Glomerular visceral epithelial cell (primary cell): ENCODE data around the gene HEATR9.

ENCODE experiments used
- DNase-seq: peaks from one replicate; pipeline ENCODE4 v3.0.0-alpha.2; 2016; ENCODE audit errors: extremely low spot score

The HEATR9 gene

DNA sequence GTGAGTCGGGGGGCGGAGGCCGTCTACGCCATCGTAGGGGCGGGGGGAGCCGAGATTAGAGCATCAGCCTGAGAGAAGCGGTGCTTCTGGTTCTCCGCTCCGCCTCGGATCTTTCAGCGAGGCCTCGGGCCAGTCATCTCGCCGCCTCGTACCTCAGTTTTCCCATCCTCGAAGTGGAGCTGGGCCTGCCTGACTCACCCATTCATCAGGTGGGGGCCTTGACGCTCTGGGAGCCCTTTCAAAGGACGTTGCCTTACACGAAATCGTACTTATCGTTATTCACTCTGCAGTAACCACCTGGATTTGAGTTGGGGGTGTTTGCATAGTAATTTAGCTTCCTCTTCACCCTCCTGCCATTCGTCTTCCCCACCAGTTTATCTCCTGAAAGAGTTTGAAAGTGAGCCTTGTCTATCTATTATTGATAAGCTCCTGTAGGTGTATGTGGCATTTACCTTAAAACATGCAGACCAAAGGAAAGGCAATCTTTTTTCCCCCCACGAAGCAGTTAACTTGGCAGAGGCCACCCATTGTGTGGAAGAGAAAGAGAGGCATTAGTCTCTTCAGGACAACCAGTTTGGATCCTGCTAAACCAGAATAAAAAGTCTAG, 58.7 kb downstream of the HEATR9 start:
- DNase-seq = no peak

GRCh38 chr17:35808962-35809854, 59.5 kb downstream of the HEATR9 start, which contains the start of gene TAF15:
TSS of gene TAF15 (plus strand) at chr17:35809484. CDS start at chr17:35809570, 86 bp downstream.
- peak; percentile 99 for DNase-seq

DNA sequence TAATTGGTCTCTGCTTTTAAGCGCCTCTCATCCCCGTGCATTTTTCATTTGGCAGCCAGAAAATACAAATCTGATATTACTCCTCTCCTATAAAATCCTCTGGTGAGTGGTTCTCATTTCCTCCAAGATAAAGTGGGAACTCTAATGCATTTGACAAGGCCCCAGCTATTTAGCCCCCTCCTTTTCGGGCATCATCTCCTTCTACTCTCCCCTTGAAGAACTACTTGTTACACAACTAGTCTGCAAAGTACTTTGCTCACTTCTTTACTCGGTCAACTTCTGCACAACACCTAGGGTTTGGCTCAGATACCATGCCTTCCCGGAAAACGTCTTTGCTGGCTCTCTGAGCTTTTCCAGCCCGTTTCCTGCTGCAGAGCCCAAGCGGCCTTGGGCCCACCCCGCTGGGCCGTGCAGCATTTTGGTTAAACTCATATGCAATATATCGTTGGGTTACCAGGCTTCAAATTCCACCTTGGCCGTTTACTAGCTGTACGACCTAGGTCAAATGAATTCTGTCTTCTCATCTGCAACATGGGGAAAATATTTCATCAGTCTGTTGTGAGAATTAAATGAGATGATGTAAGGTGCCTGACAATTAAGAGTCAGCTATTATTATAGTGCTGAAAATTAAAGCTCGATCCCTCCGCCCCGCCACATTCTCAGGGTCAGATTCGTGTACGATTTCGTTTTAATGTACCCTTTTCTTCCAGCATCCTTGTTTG, 60.3 kb downstream of the HEATR9 start:
- no peak for DNase-seq

GRCh38 chr17:35807371-35808144, 61.1 kb downstream of the HEATR9 start:
- peak; percentile 34 for DNase-seq
